NB4 (cell line): ENCODE results near the gene A1BG.

ENCODE experiments used
- DNase-seq: peaks from one replicate; pipeline ENCODE4 v3.0.0; 2010; ENCODE audit warnings: low read depth
- H3K4me3 ChIP-seq: one replicate; pipeline ENCODE4 v1.5.1; 2011; ENCODE audit warnings: mild to moderate bottlenecking, low read depth, low read length, moderate library complexity
- CTCF ChIP-seq: IDR thresholded peaks from one replicate; pipeline ENCODE4 v1.5.1; 2012; ENCODE audit warnings: low read depth, low read length
- MAX ChIP-seq: IDR thresholded peaks from 2 replicates; pipeline ENCODE4 v1.6.1; 2011; ENCODE audit warnings: low read depth, low read length
- MYC ChIP-seq: IDR thresholded peaks from 2 replicates; pipeline ENCODE4 v1.6.1; 2011; ENCODE audit warnings: low read depth, low read length
- POLR2A ChIP-seq: IDR thresholded peaks from 2 replicates; pipeline ENCODE4 v1.6.1; 2011; ENCODE audit warnings: mild to moderate bottlenecking; ENCODE audit not compliant: insufficient read length; ENCODE audit errors: extremely low read depth

A1BG gene

GRCh38 chr19:58387338-58388174 is 34.3 kb upstream of the A1BG start:
- no peak for DNase-seq
- TF ChIP-seq MYC = 0 out of 2 replicates have a peak, but pooled peaks have one; percentile 12
- TF ChIP-seq MAX = no peak

GRCh38 chr19:58386576-58387337 is 33.5 kb upstream of the A1BG start, which contains the start of gene RPS5:
Gene RPS5 (plus strand): TSS chr19:58387269. CDS start chr19:58388138, 869 bp downstream.
- TF ChIP-seq CTCF (no peak), POLR2A (peak; percentile 89), MYC (peak; percentile 94), MAX (peak; percentile 91)
- peak within 1 kb of the TSS; percentile 99 for H3K4me3 ChIP-seq
- peak; percentile 99 for DNase-seq

More at GRCh38 chr19:58387338-58388174, 34.3 kb upstream of the A1BG start:
- peak overlapping the region; percentile 99 for H3K4me3 ChIP-seq

DNA sequence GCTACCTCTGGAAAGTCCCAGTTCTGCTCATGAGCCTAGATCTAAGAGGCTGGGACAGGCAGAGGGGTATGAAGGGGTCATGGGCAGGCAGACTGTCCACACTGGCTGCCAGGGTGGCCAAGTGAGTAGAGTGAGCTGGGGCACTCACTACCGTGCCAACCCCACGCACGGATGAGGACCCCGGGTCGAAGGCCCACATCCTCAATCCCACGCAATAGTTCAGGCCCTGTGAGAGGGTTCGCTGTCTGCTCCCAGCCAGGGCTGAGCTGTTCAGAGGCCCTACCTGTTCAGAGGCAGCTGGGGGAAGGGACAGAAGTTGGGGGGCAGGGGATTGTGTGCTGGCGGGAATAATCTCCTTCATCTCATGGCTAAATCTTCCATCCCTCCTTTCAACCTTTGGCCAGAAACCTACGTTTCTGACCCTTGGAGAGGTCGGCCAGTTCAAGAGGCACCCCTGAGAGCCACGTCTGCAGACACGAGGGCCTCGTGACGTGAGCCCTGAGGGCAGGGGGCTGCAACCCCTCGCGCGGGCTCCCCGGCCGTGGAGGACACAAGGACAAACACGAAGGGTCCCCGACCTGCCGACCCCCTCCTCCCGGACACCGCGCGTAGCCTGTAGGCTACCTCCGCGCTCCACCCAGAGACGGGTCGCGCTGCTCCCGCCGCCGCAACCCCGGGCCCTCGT is 32.7 kb upstream of the A1BG start:
- peak; percentile 48 for DNase-seq
- H3K4me3 ChIP-seq = peak overlapping the region; percentile 82
- no peak for TF ChIP-seq MYC
- TF ChIP-seq POLR2A = no peak
- TF ChIP-seq CTCF = no peak
- no peak for TF ChIP-seq MAX

- TF ChIP-seq CTCF (no peak), POLR2A (no peak), MYC (no peak), MAX (no peak)
- peak overlapping the region; percentile 82 for H3K4me3 ChIP-seq
These were observed 32.1 kb upstream of the A1BG start for GRCh38 chr19:58385313-58385890.

GRCh38 chr19:58382997-58383603 is 29.8 kb upstream of the A1BG start:
- TF ChIP-seq CTCF (no peak), MYC (no peak), MAX (no peak), POLR2A (no peak)
- DNase-seq = no peak
- no peak overlapping the region for H3K4me3 ChIP-seq

More at GRCh38 chr19:58385313-58385890, 32.1 kb upstream of the A1BG start:
- no peak for DNase-seq
